CD4-positive, alpha-beta T cell treated with Interleukin-6 for 4 hours (primary cell): ENCODE results near the gene ABCC5.
"Not testable (repeated sequence)": the region's sequence is repeated elsewhere in the genome, so short reads cannot be mapped to it uniquely, and the experiment has no call there.

Experiments used
- DNase-seq: peaks from one replicate; pipeline ENCODE4 v3.0.0-alpha.2; 2020; ENCODE audit warnings: mixed read lengths

Gene ABCC5

GRCh38 chr3:184017672-184018423 lies at the start of gene ABCC5:
Gene ABCC5, minus strand, starts transcription at chr3:184017884. Its CDS starts 3,492 bp downstream, at chr3:184014392.
- peak; percentile 89 for DNase-seq

- DNase-seq = no peak
Observed at GRCh38 chr3:184066211-184066610, 48.5 kb upstream of the ABCC5 start.

- DNase-seq = no peak
Observed at GRCh38 chr3:184062637-184063036, 45.0 kb upstream of the ABCC5 start.

DNA sequence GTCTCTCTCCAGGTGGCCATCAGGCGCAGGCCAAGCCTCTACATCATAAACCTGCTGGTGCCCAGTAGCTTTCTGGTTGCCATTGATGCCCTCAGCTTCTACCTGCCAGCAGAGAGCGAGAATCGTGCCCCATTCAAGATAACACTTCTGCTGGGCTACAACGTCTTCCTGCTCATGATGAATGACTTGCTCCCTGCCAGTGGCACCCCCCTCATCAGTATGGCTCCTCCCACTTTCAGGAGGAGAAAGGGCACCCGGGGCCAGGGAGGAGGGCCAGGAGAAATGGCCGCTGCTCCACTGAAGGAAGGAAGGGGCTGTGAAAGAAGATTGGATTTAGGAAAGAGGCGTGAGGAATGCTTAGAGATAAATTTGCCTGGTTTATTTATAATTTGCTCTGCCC lies 41.7 kb upstream of the ABCC5 start:
- no peak for DNase-seq

- no peak for DNase-seq
Observed at GRCh38 chr3:184058029-184058428, 40.3 kb upstream of the ABCC5 start.

DNA sequence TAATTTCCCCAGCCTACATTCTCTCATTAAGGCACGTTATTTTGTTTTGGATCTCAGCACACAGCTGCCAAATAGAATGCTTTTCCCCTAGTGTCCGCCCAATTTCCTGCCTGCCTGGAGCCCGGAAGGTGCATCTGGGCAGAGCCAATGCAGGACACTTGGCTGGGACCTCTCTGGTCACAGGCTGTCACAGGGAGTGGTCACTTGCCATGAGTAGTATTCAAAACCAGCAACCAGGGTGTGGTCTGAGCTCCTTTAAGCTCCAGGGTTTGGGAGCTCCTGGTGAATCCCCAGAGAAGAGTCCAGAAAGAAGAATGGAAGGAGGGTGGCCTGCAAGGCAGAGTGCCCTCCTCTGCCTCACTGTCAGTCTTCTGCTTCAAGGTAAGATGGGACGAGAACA lies 35.1 kb upstream of the ABCC5 start, which contains the start of gene HTR3C:
TSS of gene HTR3C (plus strand) at position 281 of the 400 bp plus-strand sequence. CDS start at position 315, 34 bp downstream.
- DNase-seq = no peak

DNA sequence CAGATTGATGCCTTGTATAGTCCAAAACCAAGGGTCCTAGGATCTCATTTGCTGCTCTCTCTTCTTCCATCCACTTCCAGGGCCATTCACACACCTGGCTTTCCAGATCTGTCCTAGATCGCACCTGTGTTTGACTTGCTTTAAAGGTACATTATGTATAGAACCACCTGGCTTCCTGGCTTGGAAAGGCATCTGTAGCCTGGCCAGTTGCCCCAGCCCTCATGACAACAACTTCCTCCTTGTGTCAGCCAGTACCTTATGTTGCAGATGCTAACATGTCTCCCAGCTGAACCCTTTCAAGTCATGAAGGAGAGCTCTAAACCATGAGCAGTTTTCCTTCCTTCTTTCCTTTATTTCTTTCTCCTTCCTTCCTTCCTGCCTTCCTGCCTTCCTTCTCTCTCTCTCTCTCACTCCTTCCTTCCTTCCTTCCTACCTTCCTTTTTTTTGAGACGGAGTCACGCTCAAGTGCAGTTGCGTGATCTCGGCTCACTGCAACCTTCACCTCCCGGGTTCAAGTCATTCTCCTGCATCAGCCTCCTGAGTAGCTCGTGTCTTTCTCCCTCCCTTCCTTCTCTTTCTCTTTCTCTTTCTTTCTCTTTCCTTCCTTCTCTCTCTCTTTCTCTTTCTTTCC lies 32.6 kb upstream of the ABCC5 start:
- no peak for DNase-seq

DNA sequence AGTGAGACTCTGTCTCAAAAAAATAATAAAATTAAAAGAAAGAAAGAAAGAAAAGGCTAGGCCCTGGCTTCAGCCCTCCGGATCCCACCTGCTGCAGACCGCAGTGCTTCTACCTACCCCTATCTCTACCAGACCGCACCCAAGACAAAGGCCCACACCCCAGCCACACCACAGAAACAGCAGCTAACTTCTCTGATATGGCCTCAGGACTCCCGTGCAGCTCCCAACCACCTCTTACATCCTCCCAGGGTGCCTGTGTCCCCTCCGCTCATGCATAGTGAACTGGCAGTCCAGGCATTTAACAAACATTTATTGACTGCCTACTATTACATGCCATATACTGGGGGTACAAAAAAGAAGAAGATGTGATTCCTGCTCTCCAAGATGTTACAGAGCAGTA lies 28.3 kb upstream of the ABCC5 start:
- no peak for DNase-seq

DNA sequence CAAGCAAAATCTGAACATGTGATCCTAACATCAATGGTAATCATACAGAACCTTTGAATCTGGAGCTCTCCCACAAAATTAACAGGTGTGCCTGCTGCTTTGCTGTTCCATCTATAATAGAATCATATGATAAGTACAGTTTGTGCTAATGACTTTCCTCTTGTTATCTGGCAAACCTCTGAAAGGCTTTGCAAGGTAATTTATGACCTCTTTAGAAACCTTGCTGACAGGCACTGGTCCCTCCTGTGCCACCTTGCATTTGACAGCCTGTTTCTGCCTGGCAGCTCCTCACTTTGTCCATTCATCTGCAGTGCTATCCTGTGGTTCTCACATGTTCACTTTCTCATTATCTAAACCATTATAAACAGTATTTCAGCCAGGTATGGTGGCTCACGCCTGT lies 24.9 kb upstream of the ABCC5 start:
- DNase-seq = no peak

DNA sequence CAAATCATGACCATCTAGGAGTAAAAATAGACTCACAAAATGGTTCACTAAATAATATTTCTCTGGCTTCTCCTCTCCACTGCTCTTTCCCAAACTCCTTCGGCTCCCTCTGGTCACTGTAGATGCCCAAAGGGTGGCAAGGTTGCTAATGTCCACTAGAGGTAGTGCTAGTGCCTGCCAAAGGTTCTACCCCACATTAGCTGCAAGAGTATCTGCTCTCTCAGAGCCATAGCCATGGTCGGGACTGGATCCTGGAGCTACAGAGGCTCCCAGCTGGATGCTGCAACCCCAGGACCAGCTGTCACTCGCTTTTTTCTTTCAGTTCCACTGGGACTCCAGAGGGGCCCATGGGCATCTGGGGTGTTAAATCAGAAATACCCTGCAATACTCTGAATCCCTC lies 22.3 kb upstream of the ABCC5 start:
- no peak for DNase-seq

DNA sequence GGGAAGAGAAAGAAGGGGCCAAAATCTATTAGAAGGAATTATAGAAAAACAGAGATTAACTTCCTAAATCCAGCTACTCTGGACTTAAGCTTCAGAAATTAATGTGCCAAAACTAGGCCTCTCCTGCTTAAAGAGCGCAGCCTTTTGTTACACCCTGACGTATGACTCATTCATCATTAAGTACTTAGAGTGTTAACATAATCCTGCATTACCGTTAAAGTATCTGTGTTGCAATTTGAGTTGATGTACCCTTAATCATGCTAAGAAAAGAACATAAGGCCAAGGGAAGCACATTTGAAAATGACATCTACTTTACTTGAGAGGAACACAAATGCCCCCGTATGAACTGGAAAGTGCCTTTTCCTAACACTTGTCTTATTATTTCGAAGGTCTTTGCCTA lies 21.7 kb upstream of the ABCC5 start:
- DNase-seq = no peak

- not testable (repeated sequence) for DNase-seq
Observed at GRCh38 chr3:184038307-184038706, 20.6 kb upstream of the ABCC5 start.

DNA sequence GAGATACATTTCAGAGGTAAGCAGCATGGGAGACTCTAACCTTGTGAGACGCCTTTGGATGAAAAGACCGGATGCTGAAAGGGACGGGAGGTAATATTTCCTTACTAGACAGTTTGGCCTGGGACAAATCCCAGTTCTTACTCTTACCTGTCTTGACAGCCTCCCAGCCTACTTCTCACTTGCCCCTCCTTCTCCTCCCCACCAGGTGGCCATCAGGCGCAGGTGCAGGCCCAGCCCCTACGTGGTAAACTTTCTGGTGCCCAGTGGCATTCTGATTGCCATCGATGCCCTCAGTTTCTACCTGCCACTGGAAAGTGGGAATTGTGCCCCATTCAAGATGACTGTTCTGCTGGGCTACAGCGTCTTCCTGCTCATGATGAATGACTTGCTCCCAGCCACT lies 20.1 kb upstream of the ABCC5 start:
- no peak for DNase-seq

GRCh38 chr3:184031187-184031792 lies 13.6 kb upstream of the ABCC5 start, which contains the start of gene HTR3D:
Gene HTR3D, plus strand, starts transcription at chr3:184031742. Its CDS starts 0 bp downstream, at chr3:184031742.
- no peak for DNase-seq

DNA sequence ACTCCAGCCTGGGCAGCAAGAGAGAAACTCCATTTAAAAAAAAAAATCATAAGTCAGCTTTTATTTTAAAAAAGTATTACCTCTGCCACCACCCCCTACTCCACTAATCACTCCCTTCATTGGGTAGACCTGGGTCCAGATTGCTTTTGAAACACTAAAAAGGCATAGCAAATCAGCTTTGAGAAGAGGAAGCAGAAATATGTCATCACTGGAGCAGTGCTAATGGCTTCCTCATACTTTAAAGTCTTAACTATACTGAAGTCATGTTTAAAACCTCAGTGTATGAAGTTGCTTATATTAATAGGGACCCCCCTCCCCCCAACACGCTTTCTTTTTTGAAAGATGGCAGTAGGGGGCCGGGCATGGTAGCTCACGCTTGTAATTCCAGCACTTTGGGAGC lies 12.9 kb upstream of the ABCC5 start:
- DNase-seq = no peak

- no peak for DNase-seq
Observed at GRCh38 chr3:184029443-184029842, 11.8 kb upstream of the ABCC5 start.

- DNase-seq = not testable (repeated sequence)
Observed at GRCh38 chr3:184028275-184028890, 10.7 kb upstream of the ABCC5 start.

DNA sequence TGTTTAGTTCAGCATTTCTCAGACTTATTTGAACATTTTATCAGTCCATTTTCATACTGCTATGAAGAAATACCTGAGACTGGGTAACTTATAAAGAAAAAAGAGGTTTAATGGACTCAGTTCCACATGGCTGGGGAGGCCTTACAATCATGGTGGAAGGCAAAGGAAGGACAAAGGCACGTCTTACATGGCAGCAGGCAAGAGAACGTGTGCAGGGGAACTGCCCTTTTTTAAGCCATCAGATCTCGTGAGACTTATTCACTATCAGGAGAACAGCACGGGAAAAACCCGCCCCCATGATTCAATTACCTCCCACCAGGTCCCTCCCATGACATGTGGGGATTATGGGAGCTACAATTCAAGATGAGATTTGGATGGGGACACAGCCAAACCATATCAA lies 7.6 kb upstream of the ABCC5 start:
- not testable (repeated sequence) for DNase-seq

DNA sequence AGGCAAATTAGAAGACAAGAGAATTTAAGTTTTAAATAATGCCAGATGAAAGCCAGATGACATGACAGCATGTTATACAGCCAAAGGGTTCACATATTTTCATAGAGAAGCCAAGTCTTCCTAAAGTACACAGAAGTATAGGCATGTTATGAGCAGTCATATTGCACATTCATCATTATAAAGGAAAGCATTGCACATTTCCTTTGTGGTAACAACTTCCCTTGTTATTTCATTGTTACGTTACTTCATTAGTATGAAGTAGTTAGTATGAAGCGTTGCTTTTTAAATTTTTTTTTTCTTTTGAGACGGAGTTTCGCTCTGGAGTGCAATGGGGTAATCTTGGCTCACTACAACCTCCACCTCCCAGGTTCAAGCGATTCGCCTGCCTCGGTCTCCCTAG lies 4.6 kb upstream of the ABCC5 start:
- DNase-seq = no peak

GRCh38 chr3:184018424-184018973 lies 815 bp upstream of the ABCC5 start:
- DNase-seq = no peak

DNA sequence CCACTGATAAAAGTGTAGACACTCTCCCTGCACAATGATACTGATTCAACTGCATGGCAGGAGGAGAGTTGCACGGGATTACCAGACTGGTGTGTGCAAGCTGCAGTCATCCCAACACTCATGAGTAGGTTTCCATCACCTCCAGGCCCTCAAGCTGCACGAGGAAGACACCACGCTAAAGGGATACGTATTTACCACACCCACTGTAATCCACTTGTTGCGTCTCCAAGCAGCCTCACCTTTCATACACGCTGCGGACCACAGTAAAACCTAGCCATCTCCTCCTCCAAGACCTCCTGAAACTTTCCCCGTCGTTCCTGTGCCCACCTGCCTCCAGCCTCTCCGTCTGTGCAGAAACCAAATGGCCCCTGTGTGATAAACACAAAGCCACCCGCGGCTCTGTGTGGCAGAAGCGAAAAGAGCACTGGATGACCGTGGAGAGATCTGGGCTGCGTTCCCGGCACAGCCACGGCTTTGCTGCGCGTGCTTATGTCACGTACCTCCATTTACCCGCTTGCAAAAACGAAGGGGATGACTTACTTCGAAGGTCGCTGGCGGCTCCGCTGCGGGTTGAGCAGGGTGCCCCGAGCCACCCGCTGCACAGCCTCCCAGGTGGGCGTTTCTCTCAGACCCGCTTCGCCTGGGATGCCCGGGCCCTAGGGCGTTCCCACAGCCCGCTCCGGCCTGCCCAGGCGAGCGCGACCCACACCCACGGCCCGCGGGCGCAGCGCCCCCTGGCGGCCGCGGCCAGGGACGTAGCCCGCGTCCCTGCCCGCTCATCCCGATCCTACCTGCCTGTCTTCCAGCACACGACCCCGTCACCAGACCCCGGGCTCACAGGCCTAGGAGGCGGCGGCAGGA lies 643 bp downstream of the ABCC5 start:
- peak; percentile 54 for DNase-seq

GRCh38 chr3:184016169-184016570 lies 1.5 kb downstream of the ABCC5 start:
- DNase-seq = no peak
